ENCODE measurements around the gene PDE3B. TPM values are rescaled to one million over a fixed set of nuclear protein-coding genes. Genes with fewer than 3 reads are reported as not detected.

The PDE3B gene
- total and polyA plus RNA-seq, 2 of the 8 experiments (the other 6 are each of a cell fraction or from before 2014, with no cell fraction given) = 2.7 to 10.9 TPM

DNA sequence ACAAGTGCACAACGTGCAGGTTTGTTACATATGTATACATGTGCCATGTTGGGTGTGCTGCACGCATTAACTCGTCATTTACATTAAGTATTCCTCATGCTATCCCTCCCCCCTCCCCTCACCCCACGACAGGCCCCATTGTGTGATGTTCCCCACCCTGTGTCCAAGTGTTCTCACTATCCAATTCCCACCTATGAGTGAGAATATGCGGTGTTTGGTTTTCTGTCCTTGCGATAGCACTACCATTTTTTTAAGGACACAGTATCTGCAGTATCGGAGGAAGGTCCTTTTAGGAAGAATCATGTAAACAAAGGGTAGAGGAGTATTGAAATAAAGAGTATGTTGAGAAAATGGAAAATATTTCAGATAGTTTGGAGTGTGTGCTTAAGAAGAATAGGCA, 25.9 kb downstream of the PDE3B start (continued):
- TF ChIP-seq, protein P1, sequence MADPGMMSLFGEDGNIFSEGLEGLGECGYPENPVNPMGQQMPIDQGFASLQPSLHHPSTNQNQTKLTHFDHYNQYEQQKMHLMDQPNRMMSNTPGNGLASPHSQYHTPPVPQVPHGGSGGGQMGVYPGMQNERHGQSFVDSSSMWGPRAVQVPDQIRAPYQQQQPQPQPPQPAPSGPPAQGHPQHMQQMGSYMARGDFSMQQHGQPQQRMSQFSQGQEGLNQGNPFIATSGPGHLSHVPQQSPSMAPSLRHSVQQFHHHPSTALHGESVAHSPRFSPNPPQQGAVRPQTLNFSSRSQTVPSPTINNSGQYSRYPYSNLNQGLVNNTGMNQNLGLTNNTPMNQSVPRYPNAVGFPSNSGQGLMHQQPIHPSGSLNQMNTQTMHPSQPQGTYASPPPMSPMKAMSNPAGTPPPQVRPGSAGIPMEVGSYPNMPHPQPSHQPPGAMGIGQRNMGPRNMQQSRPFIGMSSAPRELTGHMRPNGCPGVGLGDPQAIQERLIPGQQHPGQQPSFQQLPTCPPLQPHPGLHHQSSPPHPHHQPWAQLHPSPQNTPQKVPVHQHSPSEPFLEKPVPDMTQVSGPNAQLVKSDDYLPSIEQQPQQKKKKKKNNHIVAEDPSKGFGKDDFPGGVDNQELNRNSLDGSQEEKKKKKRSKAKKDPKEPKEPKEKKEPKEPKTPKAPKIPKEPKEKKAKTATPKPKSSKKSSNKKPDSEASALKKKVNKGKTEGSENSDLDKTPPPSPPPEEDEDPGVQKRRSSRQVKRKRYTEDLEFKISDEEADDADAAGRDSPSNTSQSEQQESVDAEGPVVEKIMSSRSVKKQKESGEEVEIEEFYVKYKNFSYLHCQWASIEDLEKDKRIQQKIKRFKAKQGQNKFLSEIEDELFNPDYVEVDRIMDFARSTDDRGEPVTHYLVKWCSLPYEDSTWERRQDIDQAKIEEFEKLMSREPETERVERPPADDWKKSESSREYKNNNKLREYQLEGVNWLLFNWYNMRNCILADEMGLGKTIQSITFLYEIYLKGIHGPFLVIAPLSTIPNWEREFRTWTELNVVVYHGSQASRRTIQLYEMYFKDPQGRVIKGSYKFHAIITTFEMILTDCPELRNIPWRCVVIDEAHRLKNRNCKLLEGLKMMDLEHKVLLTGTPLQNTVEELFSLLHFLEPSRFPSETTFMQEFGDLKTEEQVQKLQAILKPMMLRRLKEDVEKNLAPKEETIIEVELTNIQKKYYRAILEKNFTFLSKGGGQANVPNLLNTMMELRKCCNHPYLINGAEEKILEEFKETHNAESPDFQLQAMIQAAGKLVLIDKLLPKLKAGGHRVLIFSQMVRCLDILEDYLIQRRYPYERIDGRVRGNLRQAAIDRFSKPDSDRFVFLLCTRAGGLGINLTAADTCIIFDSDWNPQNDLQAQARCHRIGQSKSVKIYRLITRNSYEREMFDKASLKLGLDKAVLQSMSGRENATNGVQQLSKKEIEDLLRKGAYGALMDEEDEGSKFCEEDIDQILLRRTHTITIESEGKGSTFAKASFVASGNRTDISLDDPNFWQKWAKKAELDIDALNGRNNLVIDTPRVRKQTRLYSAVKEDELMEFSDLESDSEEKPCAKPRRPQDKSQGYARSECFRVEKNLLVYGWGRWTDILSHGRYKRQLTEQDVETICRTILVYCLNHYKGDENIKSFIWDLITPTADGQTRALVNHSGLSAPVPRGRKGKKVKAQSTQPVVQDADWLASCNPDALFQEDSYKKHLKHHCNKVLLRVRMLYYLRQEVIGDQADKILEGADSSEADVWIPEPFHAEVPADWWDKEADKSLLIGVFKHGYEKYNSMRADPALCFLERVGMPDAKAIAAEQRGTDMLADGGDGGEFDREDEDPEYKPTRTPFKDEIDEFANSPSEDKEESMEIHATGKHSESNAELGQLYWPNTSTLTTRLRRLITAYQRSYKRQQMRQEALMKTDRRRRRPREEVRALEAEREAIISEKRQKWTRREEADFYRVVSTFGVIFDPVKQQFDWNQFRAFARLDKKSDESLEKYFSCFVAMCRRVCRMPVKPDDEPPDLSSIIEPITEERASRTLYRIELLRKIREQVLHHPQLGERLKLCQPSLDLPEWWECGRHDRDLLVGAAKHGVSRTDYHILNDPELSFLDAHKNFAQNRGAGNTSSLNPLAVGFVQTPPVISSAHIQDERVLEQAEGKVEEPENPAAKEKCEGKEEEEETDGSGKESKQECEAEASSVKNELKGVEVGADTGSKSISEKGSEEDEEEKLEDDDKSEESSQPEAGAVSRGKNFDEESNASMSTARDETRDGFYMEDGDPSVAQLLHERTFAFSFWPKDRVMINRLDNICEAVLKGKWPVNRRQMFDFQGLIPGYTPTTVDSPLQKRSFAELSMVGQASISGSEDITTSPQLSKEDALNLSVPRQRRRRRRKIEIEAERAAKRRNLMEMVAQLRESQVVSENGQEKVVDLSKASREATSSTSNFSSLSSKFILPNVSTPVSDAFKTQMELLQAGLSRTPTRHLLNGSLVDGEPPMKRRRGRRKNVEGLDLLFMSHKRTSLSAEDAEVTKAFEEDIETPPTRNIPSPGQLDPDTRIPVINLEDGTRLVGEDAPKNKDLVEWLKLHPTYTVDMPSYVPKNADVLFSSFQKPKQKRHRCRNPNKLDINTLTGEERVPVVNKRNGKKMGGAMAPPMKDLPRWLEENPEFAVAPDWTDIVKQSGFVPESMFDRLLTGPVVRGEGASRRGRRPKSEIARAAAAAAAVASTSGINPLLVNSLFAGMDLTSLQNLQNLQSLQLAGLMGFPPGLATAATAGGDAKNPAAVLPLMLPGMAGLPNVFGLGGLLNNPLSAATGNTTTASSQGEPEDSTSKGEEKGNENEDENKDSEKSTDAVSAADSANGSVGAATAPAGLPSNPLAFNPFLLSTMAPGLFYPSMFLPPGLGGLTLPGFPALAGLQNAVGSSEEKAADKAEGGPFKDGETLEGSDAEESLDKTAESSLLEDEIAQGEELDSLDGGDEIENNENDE (IDR thresholded peaks at IDR 0.05; ENCODE audit: insufficient replicate concordance, low read length) = no peak
- TF ChIP-seq, protein P2, sequence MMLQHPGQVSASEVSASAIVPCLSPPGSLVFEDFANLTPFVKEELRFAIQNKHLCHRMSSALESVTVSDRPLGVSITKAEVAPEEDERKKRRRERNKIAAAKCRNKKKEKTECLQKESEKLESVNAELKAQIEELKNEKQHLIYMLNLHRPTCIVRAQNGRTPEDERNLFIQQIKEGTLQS (IDR thresholded peaks at IDR 0.05; ENCODE audit: insufficient read depth, low read depth, low read length) = no peak
- TF ChIP-seq CHD1 (IDR thresholded peaks at IDR 0.05; ENCODE audit: low read depth, low read length) = no peak

All from H1 (cell line).